GM21515 (cell line): ENCODE measurements around the gene TMEM60.
"Not testable (repeated sequence)": the region's sequence is repeated elsewhere in the genome, so short reads cannot be mapped to it uniquely, and the experiment has no call there.

ENCODE experiments used
- ATAC-seq: cut with Tn5 transposase; IDR thresholded peaks from one replicate; pipeline ENCODE4 v1.9.1; 2021; ENCODE audit not compliant: unreplicated experiment

Gene TMEM60, protein sequence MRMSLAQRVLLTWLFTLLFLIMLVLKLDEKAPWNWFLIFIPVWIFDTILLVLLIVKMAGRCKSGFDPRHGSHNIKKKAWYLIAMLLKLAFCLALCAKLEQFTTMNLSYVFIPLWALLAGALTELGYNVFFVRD

DNA sequence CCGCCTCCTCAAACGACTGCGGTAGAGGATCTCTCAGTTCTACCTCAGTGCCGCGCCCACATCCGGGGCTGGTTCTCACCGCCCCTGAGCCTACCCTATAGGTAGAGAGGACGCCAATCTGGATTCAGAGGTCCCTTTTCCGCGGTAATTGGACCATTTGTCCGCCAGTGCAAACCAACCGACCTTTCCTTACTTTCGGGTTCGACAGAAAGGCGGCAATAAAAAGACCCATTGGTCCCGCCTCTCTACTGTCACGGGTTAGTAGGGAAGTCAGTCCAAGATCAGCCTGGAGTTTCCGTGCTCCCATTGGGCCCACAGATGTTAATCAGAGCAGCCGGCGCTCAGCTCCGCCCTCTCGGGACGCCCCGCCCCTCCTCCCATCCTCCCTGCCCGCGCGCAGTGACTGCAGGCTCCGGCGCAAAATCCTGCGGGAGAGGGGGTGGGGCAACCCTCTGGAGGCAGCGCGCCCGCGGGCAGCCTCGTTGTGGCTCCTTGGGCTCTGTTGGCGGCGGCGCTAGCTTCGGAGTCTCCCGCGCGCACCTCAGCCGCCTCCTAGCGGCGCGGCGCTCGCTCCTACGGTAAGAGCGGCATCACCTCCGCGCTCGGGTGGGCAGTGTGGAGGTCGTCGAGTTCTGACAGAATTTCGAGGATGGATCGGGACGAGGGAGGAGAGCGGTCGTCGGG is at the start of gene TMEM60, which contains the start of gene PHTF2:
TSS of gene TMEM60 (minus strand) at position 41 of the 684 bp plus-strand sequence. CDS start 4,061 bp downstream, outside the sequence.
TSS of gene PHTF2 (plus strand) at position 380 of the 684 bp plus-strand sequence.
- peak; percentile 91 for ATAC-seq

DNA sequence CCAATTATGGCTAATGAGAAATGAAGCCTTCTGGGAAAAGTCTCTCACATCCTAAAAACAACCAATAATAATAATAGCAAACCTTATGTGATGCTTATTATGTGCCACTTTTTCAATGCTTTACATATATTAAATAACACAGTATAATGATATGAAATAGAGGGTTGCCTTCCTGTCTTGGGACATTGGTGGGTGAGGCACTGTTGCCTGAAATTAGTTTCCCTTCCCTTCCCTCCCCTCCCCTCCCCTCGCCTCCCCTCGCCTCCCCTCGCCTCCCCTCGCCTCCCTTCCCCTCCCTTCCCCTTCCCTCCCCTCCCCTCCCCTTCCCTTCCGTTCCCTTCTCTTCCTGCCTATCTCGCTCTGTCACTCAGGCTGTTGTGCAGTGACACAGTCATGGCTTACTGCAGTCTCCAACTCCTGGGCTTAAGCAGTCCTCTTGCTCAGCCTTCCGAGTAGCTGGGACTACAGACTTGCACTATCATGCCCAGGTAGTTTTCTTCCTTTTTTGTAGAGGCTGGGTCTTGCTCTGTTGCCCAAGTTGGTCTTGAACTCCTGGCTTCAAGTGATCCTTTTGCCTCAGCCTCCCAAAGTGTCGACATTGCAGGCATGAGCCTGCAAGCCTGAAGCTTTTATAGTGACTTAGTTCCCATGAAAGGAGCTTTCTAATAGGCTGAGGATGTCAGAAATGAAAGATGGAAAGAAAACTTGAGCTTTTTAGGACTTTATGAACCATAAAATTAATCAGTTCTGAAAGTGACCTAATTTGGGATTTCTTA is 48.3 kb upstream of the TMEM60 start:
- ATAC-seq, result no peak

DNA sequence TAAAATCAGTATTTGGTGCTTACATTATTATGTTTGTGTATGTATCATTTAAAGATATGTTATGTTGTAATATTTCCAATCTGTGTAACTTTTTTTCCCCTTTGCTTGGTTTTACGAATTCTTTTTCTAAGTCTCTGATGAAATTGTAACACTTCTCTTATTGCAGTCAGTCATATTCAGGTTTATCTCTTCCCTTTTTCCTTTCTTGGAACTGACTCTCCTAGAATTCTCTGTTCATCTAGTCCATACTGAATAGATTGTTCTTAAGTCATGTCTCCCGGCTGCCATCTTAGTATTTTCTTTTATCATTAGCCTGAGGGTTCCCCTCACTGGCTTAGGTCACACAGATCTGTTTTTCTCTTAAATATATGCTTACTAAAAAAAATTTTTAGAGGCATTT is 45.0 kb upstream of the TMEM60 start:
- ATAC-seq, result no peak

DNA sequence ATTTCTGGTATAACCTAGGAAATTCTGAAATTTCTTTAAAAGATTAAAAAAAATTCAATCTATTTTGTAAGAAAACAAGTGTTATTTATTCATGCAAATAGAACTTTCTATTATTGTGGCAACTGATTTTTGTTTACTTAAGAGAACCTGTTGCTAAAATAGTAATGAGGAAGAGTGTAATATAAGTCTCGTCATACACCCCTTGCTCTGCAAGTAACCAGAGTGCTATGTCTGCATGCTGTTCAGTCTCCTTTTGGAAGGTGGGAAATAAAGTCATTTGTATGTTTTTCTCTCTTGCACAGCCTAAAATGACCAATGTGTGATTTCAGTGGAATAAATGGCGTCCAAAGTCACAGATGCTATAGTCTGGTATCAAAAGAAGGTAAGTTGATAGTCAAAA is 41.7 kb upstream of the TMEM60 start:
- no peak for ATAC-seq

DNA sequence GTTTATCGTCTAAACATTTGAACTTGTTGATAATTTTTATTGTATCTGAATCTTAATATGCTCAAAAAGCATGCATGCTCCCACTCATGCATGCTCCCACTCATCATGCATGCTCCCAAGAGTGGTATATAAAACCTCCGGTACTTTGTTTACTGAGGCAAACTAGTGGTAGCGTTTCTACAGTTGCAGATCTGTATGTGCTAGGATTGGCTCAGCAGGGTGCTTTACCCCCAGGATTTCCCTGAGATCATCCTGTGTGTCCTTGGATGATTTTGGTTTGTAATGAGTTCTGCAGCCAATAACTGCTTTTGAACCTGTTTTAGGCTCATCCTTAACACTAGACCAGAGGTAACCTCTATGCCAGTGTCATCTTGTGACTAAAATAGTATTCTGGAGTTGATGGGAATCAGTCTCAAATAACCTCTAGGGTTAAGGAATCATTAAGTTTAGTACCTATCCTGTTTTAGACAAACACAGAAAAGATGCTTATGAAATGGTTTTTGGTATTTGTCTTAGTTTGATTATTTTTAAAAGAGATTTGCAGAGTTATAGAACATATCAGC is 40.8 kb upstream of the TMEM60 start:
- ATAC-seq, result no peak

DNA sequence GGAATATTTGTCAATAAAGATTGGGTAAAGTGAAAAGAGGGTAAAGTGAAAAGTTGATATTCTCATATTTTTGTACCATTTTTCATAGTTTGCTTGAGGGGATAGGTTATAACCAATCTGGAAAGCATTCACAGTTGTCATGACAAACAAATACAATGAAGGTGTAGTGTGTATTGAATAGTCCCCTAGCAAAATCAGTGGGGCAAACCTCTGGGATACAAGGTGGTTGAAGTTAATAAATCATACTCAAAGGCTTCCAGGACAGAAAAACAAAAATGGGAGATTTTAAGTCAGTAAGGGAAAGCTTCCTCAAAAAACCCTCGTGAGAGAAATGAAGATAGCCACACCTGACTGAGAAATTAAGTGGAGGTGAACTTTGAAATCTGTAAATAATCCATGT is 39.7 kb upstream of the TMEM60 start:
- ATAC-seq, result no peak

DNA sequence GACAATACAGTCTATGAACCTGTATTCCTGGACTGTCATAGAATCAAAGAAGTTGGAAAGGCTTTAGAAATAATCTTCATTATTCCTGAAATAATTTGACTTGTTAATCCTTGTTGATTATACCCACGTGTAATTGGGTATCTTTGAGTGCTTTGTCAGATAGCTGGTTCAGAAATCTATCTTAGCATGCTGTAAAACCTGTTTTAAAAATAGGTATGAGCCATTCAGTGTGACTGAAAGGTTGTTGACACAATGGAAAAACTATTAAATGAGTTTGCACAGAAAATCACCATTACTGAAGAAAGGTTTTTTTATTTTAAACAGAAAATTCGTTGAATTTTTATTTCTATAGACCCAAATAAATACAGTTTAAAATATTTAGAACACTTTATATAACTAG is 39.0 kb upstream of the TMEM60 start:
- ATAC-seq, result no peak

DNA sequence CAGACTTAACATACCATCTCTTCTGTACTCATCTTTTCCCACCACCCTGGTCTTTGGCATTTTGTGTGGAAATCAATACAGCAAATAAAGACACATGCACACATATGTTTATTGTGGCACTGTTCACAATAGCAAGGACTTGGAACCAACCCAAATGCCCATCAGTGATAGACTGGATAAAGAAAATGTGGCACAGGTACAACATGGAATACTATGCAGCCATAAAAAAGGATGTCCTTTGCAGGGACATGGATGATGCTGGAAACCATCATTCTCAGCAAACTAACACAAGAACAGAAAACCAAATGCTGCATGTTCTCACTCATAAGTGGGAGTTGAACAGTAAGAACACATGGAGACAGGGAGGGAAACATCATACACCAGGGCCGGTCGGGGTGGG is 38.2 kb upstream of the TMEM60 start:
- not testable (repeated sequence) for ATAC-seq

DNA sequence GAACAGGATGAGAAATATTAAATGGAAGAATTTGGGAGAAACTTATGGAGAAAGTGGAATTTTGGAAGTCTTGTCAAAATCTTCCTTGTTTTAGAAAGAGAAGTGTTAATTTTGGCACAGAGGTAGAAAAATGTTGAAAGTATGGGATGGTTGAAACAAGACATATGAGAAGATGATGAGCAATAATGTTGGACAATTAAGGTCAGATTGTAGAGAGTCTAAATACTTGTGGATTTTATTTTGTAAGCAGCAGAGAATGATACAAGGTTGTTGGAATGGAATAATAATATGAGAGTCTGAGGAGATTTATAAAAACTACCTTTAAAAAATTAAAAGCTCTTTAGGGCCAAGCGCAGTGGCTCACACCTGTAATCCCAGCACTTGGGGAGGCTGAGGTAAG is 34.9 kb upstream of the TMEM60 start:
- no peak for ATAC-seq

DNA sequence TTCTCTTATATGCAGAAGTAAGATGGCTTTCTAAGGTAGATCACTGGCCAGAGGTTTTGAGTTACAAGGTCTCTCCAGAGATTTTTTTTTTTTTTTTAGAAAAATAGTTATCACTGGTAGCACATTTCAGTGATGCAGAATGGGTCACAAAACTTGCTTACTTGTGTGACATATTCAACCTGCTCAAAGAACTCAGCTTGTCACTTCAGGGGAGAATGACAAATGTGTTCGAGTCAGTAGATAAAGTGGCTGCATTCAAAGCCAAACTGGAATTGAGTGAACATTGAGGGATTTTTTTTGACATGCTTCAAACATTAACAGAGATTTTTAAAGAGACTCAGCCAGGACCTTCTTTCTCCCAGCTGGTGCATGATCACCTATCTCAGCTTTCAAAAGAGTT is 33.7 kb upstream of the TMEM60 start:
- ATAC-seq, result no peak

DNA sequence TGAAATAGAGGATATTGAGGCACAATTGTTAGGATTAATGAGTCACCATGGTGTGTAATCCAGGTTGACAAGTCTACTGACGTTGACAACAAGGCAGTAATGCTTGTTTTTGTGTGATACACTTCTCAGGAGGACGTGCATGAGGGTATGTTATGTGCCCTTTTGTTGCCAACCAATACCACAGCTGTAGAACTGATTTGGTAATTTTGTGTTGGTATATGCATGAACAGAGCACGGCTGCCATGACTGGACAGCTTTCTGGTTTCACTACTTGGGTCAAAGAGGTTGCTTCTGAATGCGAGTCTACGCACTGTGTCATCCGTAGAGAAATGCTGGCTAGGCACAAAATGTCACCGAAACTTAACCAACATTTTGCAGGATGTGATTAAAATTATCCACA is 33.2 kb upstream of the TMEM60 start:
- no peak for ATAC-seq

DNA sequence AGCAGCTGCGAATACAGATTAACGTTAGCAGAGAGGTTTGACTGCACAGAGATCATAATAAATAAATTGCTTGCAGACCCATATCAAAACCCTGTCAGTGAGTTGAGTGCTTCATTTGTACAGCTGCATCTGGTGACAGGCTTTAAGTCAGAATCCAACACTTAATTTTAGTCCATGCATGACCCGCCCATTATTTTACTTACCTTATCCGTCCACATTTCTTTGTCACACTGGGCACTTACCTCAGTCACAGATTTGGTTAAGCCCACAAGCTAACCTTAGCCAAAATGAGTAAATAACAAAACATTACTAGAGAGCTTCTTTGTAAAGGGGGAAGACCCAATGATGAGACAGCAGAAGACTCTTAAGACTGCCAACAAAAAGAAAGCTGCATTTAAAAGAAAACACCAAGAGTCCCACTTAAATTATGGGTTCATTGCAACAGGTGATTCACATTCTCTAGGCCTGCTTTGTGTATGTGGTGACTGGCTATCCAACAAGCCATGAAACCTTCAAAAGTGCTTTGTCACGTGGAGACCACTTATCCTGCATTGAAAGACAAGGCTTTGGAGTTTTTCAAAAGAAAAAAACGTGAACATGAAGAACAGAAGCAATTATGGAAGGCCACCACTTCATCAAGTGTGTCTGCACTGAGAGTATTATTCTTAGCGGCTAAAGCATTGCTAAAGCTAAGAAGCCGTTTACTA is 32.6 kb upstream of the TMEM60 start:
- no peak for ATAC-seq

DNA sequence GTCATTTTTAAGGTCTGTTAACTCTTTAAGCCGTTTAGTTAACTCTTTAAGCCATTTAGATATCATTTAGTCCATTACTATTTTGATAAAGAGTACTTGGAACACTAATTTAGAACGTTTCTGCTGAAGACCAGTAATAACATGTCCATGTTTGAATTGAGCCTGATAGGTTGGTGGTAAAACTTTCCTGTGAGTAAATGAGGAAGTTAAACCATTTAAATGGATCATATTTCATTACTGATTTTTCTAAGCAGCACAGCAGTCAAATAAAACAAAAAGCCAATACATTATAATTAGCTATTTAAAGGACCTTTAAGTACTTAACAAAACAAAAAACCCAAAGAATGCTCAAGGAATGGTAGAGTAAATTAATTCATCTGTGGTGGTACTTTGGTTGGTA is 29.8 kb upstream of the TMEM60 start:
- no peak for ATAC-seq

DNA sequence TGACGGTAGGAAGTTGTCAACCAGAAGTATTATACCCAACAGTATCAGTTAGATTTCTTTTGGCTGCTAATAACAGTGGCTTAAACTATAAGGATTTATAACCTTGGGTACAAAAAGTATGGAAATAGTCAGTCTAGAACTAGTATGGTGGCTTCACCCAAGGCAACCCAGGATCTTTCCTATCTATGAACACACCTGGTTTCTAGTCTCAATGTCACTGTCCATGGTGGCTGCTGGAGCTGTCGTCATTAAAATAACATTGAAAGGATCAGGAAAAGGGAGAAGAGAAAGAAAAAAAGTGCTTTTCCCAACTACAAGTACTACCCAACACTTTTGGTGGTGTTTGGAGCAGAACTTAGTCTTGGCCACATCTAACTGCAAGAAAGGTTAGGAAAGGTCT is 28.1 kb upstream of the TMEM60 start:
- ATAC-seq, result no peak

DNA sequence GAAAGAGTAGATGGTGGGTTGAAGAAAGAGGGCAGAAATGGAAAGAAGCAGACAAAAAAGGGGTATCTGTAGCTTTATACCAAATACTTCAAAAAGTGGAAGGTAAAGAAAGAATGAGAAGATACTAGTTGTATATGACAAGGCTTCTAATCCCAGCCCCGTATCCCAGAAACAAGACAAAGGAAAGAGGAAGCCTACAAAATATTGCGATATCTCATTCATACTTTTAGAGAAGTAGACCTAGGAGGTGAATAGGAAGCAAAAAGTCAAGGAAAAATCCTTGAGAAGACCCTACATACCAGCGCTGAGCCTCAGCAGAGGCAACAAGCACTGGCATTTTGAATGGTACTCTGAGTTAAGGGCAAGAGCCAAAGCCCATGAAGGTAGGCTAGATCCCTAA is 26.9 kb upstream of the TMEM60 start:
- no peak for ATAC-seq

DNA sequence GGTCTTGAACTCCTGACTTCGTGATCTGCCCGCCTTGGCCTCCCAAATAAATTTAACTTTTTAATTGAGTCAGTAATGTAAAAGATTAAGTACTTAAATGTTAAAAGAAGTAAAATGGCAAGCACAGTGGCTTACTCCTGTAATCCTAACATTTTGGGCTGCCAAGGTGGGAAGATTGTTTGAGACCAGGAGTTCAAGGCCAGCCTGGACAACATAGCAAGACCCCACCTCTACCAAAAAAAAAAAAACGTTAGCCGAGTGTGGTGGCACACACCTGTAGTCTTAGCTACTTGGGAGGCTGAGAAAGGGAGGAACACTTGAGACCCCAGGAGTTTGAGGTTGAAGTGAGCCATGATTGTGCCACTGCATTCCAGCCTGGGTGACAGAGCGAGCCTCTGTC is 26.4 kb upstream of the TMEM60 start:
- no peak for ATAC-seq

DNA sequence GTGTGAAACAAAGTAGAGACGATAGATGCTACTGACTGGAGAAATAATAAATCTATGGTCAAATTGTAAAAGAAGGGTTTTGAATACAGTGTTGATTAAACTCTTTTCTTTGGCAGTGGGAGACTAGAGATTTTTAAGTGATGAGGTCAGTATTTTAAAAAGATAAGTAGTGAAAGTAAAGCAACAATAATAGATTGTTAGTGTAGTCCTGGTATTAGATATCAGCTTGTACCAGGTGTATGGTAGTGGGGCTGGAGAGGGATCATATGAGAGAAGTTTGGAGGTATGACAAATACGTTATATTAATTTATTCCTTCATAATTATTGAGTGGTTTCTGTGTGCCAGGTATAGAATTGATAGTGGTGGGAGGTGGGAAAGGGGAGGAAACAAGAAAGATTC is 25.6 kb upstream of the TMEM60 start:
- ATAC-seq, result peak; percentile 36

DNA sequence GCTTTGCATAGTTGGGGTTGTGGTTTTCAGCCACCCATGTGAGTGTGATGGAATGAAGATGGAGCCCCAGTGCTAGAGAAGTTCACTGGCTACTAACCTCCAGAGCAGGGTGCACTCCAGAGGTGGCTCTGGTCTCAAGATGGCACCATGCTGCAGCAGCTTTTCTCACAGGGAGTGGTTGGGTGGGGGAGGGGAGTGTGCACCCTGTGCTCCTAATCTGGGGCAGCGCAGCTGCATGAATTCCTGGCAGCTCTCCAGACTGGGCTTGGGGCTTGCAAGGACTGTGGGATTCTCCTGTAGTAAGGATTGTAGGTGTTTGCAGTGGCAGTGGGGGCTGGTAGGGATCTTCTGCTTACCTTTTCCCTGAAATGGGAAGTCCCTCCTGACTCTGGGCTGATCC is 24.0 kb upstream of the TMEM60 start:
- ATAC-seq, result no peak

DNA sequence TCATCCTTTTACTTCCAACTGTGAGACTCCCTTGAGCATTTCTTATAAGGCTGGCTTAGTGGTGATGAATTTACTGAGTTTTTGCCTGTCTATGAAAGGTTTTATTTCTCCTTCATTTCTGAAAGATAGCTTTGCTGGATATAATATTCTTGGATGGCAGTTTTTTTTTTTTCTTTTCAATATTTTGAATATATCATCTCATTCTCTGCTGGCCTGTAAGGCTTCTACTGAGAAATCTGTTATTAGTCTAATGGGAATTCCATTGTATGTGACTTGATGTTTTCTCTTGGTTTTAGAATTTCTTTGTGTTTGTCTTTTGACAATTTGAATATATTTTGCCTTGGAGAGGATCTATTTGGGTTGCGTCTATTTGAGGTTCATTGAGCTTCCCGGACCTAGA is 22.7 kb upstream of the TMEM60 start:
- no peak for ATAC-seq

DNA sequence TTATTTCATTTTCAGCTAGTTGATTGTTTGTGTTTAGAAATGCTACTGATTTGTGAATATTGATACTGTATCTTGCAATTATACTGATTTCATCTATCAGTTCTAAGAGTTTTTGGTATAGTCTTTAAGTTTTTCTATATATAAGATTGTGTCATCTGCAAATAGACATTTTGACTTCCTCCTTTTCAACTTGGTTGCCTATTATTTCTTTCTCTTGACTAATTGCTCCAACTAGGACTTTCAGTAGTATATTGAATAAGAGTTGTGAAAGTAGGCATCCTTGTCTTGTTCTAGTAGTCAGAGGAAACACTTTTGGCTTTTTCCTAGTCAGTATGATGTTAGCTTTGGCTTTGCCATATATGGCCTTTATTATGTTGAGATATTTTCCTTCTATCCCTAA is 20.8 kb upstream of the TMEM60 start:
- no peak for ATAC-seq

DNA sequence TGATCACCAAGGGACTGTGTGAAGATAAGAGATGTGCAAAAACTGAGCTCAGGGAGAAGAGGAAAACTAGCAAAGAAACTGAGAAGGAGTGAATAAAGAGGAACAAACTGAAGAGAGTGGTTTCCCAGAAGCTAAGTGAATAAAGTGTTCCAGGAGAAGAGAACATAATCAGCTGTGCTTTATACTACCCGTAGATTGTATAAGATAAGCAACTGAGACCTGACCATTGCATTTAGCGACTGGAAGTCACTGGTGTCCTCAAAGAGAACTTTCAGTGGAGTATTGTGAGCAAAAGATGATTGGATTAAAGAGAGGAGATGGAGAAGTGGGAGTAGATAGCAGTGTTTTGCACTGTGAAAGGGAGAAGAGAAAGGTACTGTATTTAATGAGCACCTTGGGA is 14.9 kb upstream of the TMEM60 start:
- no peak for ATAC-seq
